PC-3 (cell line): Measurements from ENCODE around the gene MYL10.

ENCODE experiments used
- CTCF ChIP-seq: fragments of 300-600 bp; sonication (generic); conservative IDR thresholded peaks from 2 replicates; pipeline ENCODE4 v1.5.1; 2017; ENCODE audit warnings: antibody characterized with exemption, low read depth, mild to moderate bottlenecking, low read length
- EZH2 ChIP-seq: fragments of 300-600 bp; sonication (generic); IDR thresholded peaks from one replicate; pipeline ENCODE4 v1.6.1; 2017; ENCODE audit warnings: antibody characterized with exemption, mild to moderate bottlenecking, low read length; ENCODE audit not compliant: unreplicated experiment
- EZH2phosphoT487 ChIP-seq: fragments of 300-600 bp; sonication (generic); IDR thresholded peaks from 2 replicates; pipeline ENCODE4 v1.6.1; 2018; ENCODE audit warnings: mild to moderate bottlenecking, antibody characterized with exemption, low read length, borderline replicate concordance

GRCh38 chr7:101576998-101577397, 52.1 kb downstream of the MYL10 start:
- TF ChIP-seq CTCF (no peak), EZH2phosphoT487 (no peak), EZH2 (no peak)
